BE2C (cell line): ENCODE data around the gene SEMA7A.

Experiments
- DNase-seq: peaks from one replicate; pipeline ENCODE4 v3.0.0-alpha.2; 2020
- H3K27me3 ChIP-seq: fragments of 250-450 bp; sonication (Bioruptor Pico); 2 replicates; pipeline ENCODE4 v1.5.1; 2020; ENCODE audit warnings: mild to moderate bottlenecking
- H3K36me3 ChIP-seq: fragments of 250-450 bp; sonication (Bioruptor Pico); 2 replicates; pipeline ENCODE4 v1.5.1; 2020; ENCODE audit warnings: mild to moderate bottlenecking
- H3K4me1 ChIP-seq: fragments of 250-450 bp; sonication (Bioruptor Pico); 2 replicates; pipeline ENCODE4 v1.5.1; 2020
- H3K4me3 ChIP-seq: 2 replicates; pipeline ENCODE4 v1.5.1; 2011; ENCODE audit warnings: low read depth, low read length
- H3K9me3 ChIP-seq: fragments of 250-450 bp; sonication (Bioruptor Pico); 2 replicates; pipeline ENCODE4 v1.5.1; 2020
- TF ChIP-seq, protein P1 (sequence below): IDR thresholded peaks from 2 replicates; pipeline ENCODE4 v1.5.1; 2012; ENCODE audit warnings: mild to moderate bottlenecking, low read depth, low read length

Gene SEMA7A

DNA sequence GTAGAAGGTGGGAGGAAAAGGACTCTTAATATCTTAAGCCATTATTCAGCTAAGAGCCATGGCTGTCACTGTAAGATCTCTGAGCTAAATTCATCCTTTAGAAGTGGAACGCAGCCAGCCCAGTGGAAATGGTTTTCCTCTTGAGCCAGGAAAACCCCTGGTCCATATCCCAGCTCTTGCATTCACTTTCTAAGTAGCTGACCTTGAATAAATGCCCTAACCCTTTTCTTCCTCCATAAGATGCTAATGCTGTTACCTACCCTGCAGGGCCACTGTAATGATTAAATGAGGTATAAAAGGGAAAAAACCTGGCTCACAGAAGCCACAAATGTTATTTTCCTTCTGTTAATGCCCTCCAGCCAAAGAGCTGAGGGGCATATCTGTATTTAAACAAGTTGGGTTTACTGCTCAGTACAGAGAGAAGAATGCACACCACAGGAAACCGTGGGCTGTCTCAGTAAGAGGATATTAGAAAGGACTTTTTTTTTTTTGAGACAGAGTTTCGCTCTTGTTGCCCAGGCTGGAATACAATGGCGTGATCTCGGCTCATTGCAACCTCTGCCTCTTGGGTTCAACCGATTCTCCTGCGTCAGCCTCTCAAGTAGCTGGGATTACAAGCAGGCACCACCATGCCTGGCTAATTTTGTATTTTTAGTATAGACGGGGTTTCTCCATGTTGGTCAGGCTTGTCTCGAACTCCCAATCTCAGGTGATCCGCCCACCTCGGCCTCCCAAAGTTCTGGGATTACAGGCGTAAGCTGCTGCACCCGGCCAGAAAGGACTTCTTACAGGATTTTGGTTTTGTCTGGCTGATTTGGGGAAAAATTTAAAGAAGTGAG is 20.4 kb upstream of the SEMA7A start:
- Histone ChIP-seq H3K27me3 (no peaks in the 10 kb centered on the region), H3K4me3 (no peak overlapping the region), H3K36me3 (peaks cover 4% of the 10 kb centered on the region; the same call in 1 of the 2 replicates), H3K9me3 (no peaks in the 10 kb centered on the region), H3K4me1 (no peaks in the 10 kb centered on the region)
- TF ChIP-seq, protein P1, sequence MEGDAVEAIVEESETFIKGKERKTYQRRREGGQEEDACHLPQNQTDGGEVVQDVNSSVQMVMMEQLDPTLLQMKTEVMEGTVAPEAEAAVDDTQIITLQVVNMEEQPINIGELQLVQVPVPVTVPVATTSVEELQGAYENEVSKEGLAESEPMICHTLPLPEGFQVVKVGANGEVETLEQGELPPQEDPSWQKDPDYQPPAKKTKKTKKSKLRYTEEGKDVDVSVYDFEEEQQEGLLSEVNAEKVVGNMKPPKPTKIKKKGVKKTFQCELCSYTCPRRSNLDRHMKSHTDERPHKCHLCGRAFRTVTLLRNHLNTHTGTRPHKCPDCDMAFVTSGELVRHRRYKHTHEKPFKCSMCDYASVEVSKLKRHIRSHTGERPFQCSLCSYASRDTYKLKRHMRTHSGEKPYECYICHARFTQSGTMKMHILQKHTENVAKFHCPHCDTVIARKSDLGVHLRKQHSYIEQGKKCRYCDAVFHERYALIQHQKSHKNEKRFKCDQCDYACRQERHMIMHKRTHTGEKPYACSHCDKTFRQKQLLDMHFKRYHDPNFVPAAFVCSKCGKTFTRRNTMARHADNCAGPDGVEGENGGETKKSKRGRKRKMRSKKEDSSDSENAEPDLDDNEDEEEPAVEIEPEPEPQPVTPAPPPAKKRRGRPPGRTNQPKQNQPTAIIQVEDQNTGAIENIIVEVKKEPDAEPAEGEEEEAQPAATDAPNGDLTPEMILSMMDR = no peak
- no peak for DNase-seq

DNA sequence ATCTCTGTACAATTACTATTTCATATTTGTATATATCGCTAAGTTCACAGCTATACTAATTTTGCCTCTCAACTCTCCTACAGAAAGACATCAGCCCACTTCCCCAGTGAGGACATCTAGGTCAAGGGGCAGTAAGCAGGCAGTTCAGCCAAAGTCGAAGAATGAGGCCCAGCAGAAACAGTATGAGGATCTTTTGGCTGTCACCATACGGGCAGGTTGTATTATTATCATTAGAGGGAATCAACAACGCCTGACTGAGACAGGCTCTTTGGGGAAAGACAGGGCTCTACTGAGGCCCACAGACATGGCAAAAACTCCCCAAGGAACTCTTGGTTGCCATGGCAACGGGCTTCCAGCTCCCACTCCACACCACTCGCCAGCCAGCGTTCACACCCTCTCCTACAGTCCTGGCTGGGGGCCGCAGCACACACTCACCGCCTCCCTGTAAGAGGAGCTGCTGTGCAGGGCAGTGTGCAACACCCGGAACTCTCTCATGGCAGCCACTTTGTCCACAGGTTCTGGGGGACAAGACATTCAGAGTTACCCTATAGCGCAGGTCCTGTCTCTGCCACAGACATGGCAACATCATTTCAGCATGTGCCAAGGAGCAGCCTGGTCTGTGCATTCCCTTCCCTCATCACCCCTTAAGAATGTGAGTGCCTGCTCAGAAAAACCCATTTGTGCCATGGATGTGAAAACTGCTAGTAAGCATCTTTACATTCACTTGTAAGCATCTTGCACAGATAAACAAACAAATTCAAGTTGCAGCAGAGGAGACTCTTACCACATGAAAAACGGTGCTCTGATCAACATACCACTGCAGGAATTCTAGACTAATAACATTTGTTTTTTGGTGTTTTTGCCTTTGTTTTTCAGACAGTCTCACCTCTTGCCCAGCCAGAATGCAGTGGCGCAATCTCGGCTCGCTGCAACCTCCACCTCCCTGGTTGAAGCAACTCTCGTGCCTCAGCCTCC is 18.4 kb upstream of the SEMA7A start:
- H3K9me3 ChIP-seq = no peaks in the 10 kb centered on the region
- peaks cover 4% of the 10 kb centered on the region; the same call in 1 of the 2 replicates for H3K36me3 ChIP-seq
- peak; percentile 53 for DNase-seq
- no peaks in the 10 kb centered on the region for H3K4me1 ChIP-seq
- H3K4me3 ChIP-seq = no peak overlapping the region
- H3K27me3 ChIP-seq = no peaks in the 10 kb centered on the region
- TF ChIP-seq, protein P1 = no peak

DNA sequence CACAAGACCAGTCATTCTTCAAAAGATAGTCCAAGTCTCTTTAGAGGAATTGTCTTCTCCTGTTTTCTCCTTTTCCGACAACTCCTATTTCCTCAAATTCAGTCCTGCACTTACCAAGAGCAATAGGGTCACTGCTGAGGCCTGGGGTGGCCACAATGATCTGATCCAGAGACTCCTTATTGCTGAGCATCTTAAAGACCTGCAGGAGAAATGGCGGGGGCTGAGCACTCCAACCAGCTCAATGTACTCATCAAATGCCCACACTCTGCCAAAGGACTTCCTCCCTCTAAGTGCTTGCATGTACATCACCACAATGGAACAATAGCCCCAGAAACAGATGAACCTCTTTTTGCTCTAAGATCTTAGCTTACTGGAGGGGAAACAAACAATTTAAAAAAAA is 17.6 kb upstream of the SEMA7A start:
- DNase-seq = no peak
- Histone ChIP-seq H3K36me3 (peaks cover 4% of the 10 kb centered on the region; the same call in 1 of the 2 replicates), H3K4me3 (no peak overlapping the region), H3K9me3 (no peaks in the 10 kb centered on the region), H3K27me3 (no peaks in the 10 kb centered on the region), H3K4me1 (no peaks in the 10 kb centered on the region)
- TF ChIP-seq, protein P1 = no peak

DNA sequence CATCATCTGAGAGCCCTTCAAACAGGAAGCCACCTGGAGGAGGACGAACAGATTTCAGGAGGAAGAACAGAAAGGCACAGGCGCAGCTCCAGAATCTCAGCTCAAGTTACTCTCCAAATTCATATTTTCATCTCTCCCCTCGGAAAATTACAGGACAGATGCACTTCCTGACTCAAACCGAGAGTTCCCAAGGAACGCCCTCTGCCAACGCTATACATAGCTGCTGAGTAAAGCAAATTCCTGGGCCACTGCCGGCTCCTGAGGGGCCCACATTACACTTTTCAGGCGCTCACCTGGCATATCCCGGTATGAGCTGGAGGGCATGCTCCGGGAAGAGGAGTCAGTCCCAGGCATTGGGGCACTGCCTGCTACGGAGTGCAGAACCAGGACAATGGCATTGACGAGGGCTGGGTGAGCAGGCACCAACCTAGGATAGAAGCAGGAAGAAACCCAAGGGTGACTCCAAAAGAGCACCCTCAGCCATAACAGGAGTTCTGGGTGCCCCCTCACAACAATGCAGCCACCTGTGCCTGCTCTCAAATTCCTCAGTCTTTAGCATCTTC is 16.0 kb upstream of the SEMA7A start:
- Histone ChIP-seq H3K27me3 (no peaks in the 10 kb centered on the region), H3K9me3 (no peaks in the 10 kb centered on the region), H3K4me3 (no peak overlapping the region), H3K36me3 (no peaks in the 10 kb centered on the region; the same call in 1 of the 2 replicates), H3K4me1 (no peaks in the 10 kb centered on the region)
- no peak for DNase-seq
- TF ChIP-seq, protein P1 = no peak

DNA sequence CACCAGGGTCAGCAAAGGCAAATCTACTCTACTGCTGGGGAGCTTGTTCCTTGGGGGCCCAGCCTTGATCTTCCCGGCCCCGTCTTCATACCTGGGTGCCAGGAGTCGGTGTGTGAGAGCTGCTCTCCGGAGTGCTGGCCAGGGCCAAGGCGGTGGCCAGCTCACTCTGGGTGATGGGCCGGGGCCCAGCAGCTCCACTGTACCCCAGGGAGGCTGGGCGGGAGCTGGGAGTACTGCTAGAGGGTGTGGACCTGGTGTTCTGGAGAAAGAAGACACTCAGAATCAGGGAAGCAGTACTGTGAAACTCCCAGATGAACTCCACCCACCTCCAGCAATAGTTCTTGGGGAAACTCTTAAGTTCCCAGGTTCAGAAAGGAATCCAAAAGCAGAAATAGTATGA is 15.3 kb upstream of the SEMA7A start:
- Histone ChIP-seq H3K9me3 (no peaks in the 10 kb centered on the region), H3K4me3 (no peak overlapping the region), H3K27me3 (no peaks in the 10 kb centered on the region), H3K4me1 (no peaks in the 10 kb centered on the region), H3K36me3 (no peaks in the 10 kb centered on the region; the same call in 1 of the 2 replicates)
- DNase-seq = no peak
- TF ChIP-seq, protein P1 = no peak
